Kidney (tissue), 14 donors: ENCODE results near the gene SNX27. TPM values are rescaled to one million over a fixed set of nuclear protein-coding genes. Genes with fewer than 3 reads are reported as not detected.

Source experiments
- DNase-seq, 5 donors: peaks; one replicate each; pipeline ENCODE4 v3.0.0-alpha.2; 2013 to 2020
- FAIRE-seq: peaks from 2 replicates; lab custom pipeline; 2012; peaks lifted over from hg19 to GRCh38; lab: Jason Lieb, UNC
- H3K27ac ChIP-seq, 2 donors: one replicate each; pipeline ENCODE4 v1.7.0; 2013; ENCODE audit warnings: low read depth in 2 of 2, low read length in 2 of 2, inconsistent platforms in 1 of 2
- H3K27me3 ChIP-seq: one replicate; pipeline ENCODE4 v1.7.1; 2013; ENCODE audit warnings: low read length, inconsistent platforms; ENCODE audit not compliant: control insufficient read depth, insufficient read depth
- H3K36me3 ChIP-seq, 3 donors: one replicate each; pipeline versions ENCODE4 v1.7.0 to v1.7.1; 2013; ENCODE audit warnings: low read length in 3 of 3, control low read depth in 1 of 3, inconsistent platforms in 1 of 3; ENCODE audit not compliant: insufficient read depth in 3 of 3, control insufficient read depth in 2 of 3
- H3K4me1 ChIP-seq, 3 donors: one replicate each; pipeline versions ENCODE4 v1.7.0 to v1.7.1; 2013; ENCODE audit warnings: low read length in 3 of 3, inconsistent platforms in 1 of 3, low read depth in 1 of 3; ENCODE audit not compliant: control insufficient read depth in 2 of 3, insufficient read depth in 2 of 3
- H3K4me3 ChIP-seq, 3 donors: one replicate each; pipeline versions ENCODE4 v1.7.0 to v1.8.1; 2013; ENCODE audit warnings: low read length in 3 of 3, control low read depth in 1 of 3, inconsistent platforms in 1 of 3
- H3K9ac ChIP-seq, 3 donors: one replicate each; pipeline versions ENCODE4 v1.7.0 to v1.7.1; 2013; ENCODE audit warnings: low read length in 3 of 3, control low read depth in 1 of 3, inconsistent platforms in 1 of 3
- H3K9me3 ChIP-seq, 3 donors: one replicate each; pipeline versions ENCODE4 v1.7.0 to v1.7.1; 2013; ENCODE audit warnings: low read length in 3 of 3, control low read depth in 1 of 3, inconsistent platforms in 1 of 3; ENCODE audit not compliant: control insufficient read depth in 2 of 3, insufficient read depth in 1 of 3
- CTCF ChIP-seq: IDR thresholded peaks from 3 replicates; pipeline ENCODE4 v1.5.1; 2012; ENCODE audit warnings: mild to moderate bottlenecking, moderate library complexity, borderline replicate concordance; ENCODE audit not compliant: insufficient read depth; ENCODE audit errors: extremely low read depth
- intact Hi-C: fragments of 100-400 bp; cut with DNase I; formaldehyde crosslinking; loops from one replicate; pipeline ENCODE4 v1.11.1; 2022
- polyA plus RNA-seq: library from polyadenylated mRNA; stranded (reverse); fragments of 350-450 nt; fragmentation: Illumina TruSeq; extraction: RNeasy Lipid Tissue Mini Kit (QIAGEN cat#74804); gene quantifications from one replicate; pipeline ENCODE4 v1.2.3, GENCODE V29; 2014; ENCODE audit warnings: low read depth, low replicate concordance; ENCODE audit not compliant: insufficient read depth
- total RNA-seq: library from RNA; stranded (reverse); fragmentation: NEBNext Ultra II Directional; extraction: Animal tissue kit (Norgen Biotek cat#: 25700); gene quantifications from one replicate; pipeline ENCODE4 v1.2.1, GENCODE V29; 2021
- donor health status: control.
- donor health status: control.
- donor health status: control.
- donor health status: control.
- donor health status: control.
- donor health status: DM: yes; HTN: yes; CAD: no.
- donor health status: Normal renal cell carcinoma (clear cell type).

Gene SNX27
- total and polyA plus RNA-seq, 2 donors from 2014 or later, result 13.5 to 46.3 TPM

DNA sequence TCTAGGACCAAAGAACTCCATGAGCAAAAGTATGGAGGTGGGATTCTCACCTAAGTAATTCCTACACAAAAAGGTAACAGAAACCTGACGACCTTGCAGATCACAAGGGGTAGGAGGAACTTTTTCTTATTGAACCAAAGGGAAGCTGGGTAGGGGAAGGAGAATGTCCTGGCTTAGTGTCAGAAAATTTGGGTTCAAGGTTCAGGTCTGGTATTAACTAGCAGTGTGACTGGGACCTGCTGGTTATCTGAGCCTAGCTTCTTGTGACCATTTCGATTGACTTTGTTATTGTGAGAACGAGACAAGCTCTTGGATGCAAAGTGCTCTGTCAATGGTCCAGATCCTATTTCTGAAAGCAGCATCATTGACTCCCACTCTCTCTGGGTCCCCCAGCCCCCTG lies 5.0 kb upstream of the SNX27 start:
- no peaks in the 10 kb centered on the region for H3K27me3 ChIP-seq
- H3K9ac ChIP-seq, result no peak overlapping the region
- H3K27ac ChIP-seq, result peak overlapping the region in 1 of 2 donors; percentile 66
- DNase-seq, result no peak
- no peak for TF ChIP-seq CTCF
- intact Hi-C loops, result loop anchor here (10.0 kb wide), 1 partner anchor 128 kb away; no protein-coding TSS in a partner anchor
- no peaks in the 10 kb centered on the region for H3K9me3 ChIP-seq
- H3K4me1 ChIP-seq, result peaks cover 0 to 7% (median 3%) of the 10 kb centered on the region in 3 donors
- FAIRE-seq, result no peak
- H3K4me3 ChIP-seq, result no peak overlapping the region
- H3K36me3 ChIP-seq, result no peaks in the 10 kb centered on the region

GRCh38 chr1:151610142-151610541 lies 1.7 kb upstream of the SNX27 start:
- FAIRE-seq (no peak), DNase-seq (no peak)
- Histone ChIP-seq H3K36me3 (no peaks in the 10 kb centered on the region), H3K27me3 (no peaks in the 10 kb centered on the region), H3K4me3 (no peak overlapping the region), H3K9me3 (no peaks in the 10 kb centered on the region), H3K4me1 (peaks cover 0 to 9% (median 7%) of the 10 kb centered on the region in 3 donors), H3K27ac (no peak overlapping the region), H3K9ac (no peak overlapping the region)
- TF ChIP-seq CTCF, result no peak
- intact Hi-C loops, result no loop called here

DNA sequence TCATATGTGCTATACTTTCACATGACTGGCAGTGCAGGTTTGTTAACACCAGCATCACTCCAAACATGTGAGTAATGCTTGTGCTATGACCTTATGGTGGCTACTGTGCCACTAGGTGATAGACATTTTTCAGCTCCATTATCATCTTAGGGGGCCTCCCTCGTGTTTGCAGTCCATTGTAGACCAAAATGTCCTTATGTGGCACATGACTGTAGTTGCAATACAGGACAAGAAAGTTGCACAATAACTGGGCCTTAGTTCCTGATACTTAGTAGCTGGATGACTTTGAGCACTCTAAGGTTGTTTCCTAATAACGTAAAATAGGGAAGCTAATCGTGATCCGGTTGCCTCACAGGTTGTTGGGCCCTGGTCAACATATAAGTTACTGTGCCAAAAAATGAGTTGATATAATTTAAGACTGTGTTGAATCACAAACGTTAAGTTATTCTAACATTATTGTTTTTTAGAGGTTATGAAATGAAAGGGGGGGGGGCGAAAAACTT lies 511 bp upstream of the SNX27 start:
- H3K4me1 ChIP-seq, result peaks cover 0 to 9% (median 7%) of the 10 kb centered on the region in 3 donors
- no peaks in the 10 kb centered on the region for H3K36me3 ChIP-seq
- no peak for TF ChIP-seq CTCF
- intact Hi-C loops, result no loop called here
- FAIRE-seq (no peak), DNase-seq (no peak)
- H3K9ac ChIP-seq, result no peak overlapping the region
- H3K27me3 ChIP-seq, result no peaks in the 10 kb centered on the region
- H3K9me3 ChIP-seq, result no peaks in the 10 kb centered on the region
- peak overlapping the region; percentile 76 to 88 for H3K27ac ChIP-seq
- H3K4me3 ChIP-seq, result peak overlapping the region in 2 of 3 donors; percentile 85 to 93
